Adipocyte (in vitro differentiated cells): ENCODE data around the gene TENM3.
A peak's percentile ranks its signal among the peaks of the same experiment; 100 is the strongest.
"Not testable (repeated sequence)": the region's sequence is repeated elsewhere in the genome, so short reads cannot be mapped to it uniquely, and the experiment has no call there.

ENCODE experiments used
- DNase-seq: peaks from one replicate; pipeline ENCODE4 v3.0.0-alpha.2; 2015; ENCODE audit warnings: low read depth
- H3K27me3 ChIP-seq: replicated peaks from 2 replicates; pipeline ENCODE4 v1.7.0; 2013; ENCODE audit warnings: mild to moderate bottlenecking, low read length, moderate library complexity; ENCODE audit not compliant: control insufficient read depth, insufficient read depth
- H3K36me3 ChIP-seq: 2 replicates; pipeline ENCODE4 v1.7.0; 2013; ENCODE audit warnings: low read length, mild to moderate bottlenecking, moderate library complexity; ENCODE audit not compliant: control insufficient read depth, insufficient read depth, severe bottlenecking
- H3K4me1 ChIP-seq: 2 replicates; pipeline ENCODE4 v1.7.0; 2013; ENCODE audit warnings: mild to moderate bottlenecking, low read length, moderate library complexity; ENCODE audit not compliant: control insufficient read depth, insufficient read depth
- H3K4me3 ChIP-seq: 2 replicates; pipeline ENCODE4 v1.7.0; 2013; ENCODE audit warnings: mild to moderate bottlenecking, low read length, moderate library complexity
- H3K9ac ChIP-seq: 2 replicates; pipeline ENCODE4 v1.7.0; 2013; ENCODE audit warnings: mild to moderate bottlenecking, low read length, moderate library complexity
- H3K9me3 ChIP-seq: 2 replicates; pipeline ENCODE4 v1.7.0; 2013; ENCODE audit warnings: mild to moderate bottlenecking, low read length, moderate library complexity; ENCODE audit not compliant: control insufficient read depth

TENM3 gene

GRCh38 chr4:182242260-182242659 lies 942 bp upstream of the TENM3 start:
- H3K36me3 ChIP-seq, H3K4me3 ChIP-seq, H3K9me3 ChIP-seq, H3K27me3 ChIP-seq, DNase-seq, H3K9ac ChIP-seq: not testable (repeated sequence)
- H3K4me1 ChIP-seq: peaks cover 47% of the 10 kb centered on the region

- Histone ChIP-seq H3K27me3 (no peaks in the 10 kb centered on the region), H3K9me3 (no peaks in the 10 kb centered on the region), H3K9ac (no peak overlapping the region), H3K4me1 (peaks cover 45% of the 10 kb centered on the region), H3K4me3 (no peak overlapping the region), H3K36me3 (no peaks in the 10 kb centered on the region)
- peak; percentile 21 for DNase-seq
Measured at GRCh38 chr4:182242787-182243186, 415 bp upstream of the TENM3 start.

GRCh38 chr4:182245041-182245440 lies 1.8 kb downstream of the TENM3 start:
- no peaks in the 10 kb centered on the region for H3K27me3 ChIP-seq
- peaks cover 28% of the 10 kb centered on the region for H3K4me1 ChIP-seq
- no peaks in the 10 kb centered on the region for H3K9me3 ChIP-seq
- no peaks in the 10 kb centered on the region for H3K36me3 ChIP-seq
- DNase-seq: no peak
- no peak overlapping the region for H3K4me3 ChIP-seq
- no peak overlapping the region for H3K9ac ChIP-seq

GRCh38 chr4:182245541-182246215 lies 2.5 kb downstream of the TENM3 start:
- Histone ChIP-seq H3K27me3 (no peaks in the 10 kb centered on the region), H3K4me1 (peaks cover 22% of the 10 kb centered on the region), H3K9ac (peak overlapping the region; percentile 11), H3K4me3 (no peak overlapping the region), H3K36me3 (no peaks in the 10 kb centered on the region), H3K9me3 (no peaks in the 10 kb centered on the region)
- no peak for DNase-seq

GRCh38 chr4:182246401-182247205 lies 3.4 kb downstream of the TENM3 start:
- peaks cover 17% of the 10 kb centered on the region for H3K4me1 ChIP-seq
- no peaks in the 10 kb centered on the region for H3K9me3 ChIP-seq

GRCh38 chr4:182248295-182248694 lies 5.1 kb downstream of the TENM3 start:
- Histone ChIP-seq H3K4me1 (peaks cover 17% of the 10 kb centered on the region), H3K4me3 (no peak overlapping the region), H3K27me3 (no peaks in the 10 kb centered on the region), H3K9me3 (no peaks in the 10 kb centered on the region), H3K36me3 (no peaks in the 10 kb centered on the region), H3K9ac (no peak overlapping the region)
- DNase-seq: no peak

More at GRCh38 chr4:182246401-182247205, 3.4 kb downstream of the TENM3 start:
- Histone ChIP-seq H3K9ac (no peak overlapping the region), H3K4me3 (no peak overlapping the region), H3K36me3 (no peaks in the 10 kb centered on the region), H3K27me3 (no peaks in the 10 kb centered on the region)
- DNase-seq: no peak

GRCh38 chr4:182250446-182250845 lies 7.2 kb downstream of the TENM3 start:
- H3K4me1 ChIP-seq: peaks cover 11% of the 10 kb centered on the region
- H3K9me3 ChIP-seq: no peaks in the 10 kb centered on the region
- H3K9ac ChIP-seq: no peak overlapping the region
- no peak overlapping the region for H3K4me3 ChIP-seq
- H3K27me3 ChIP-seq: no peaks in the 10 kb centered on the region
- DNase-seq: no peak
- H3K36me3 ChIP-seq: no peaks in the 10 kb centered on the region

GRCh38 chr4:182251116-182251515 lies 7.9 kb downstream of the TENM3 start:
- Histone ChIP-seq H3K9me3 (no peaks in the 10 kb centered on the region), H3K9ac (no peak overlapping the region), H3K27me3 (no peaks in the 10 kb centered on the region), H3K36me3 (no peaks in the 10 kb centered on the region), H3K4me3 (no peak overlapping the region), H3K4me1 (peaks cover 4% of the 10 kb centered on the region)
- no peak for DNase-seq

GRCh38 chr4:182252220-182252619 lies 9.0 kb downstream of the TENM3 start:
- Histone ChIP-seq H3K9me3 (no peaks in the 10 kb centered on the region), H3K4me1 (no peaks in the 10 kb centered on the region), H3K27me3 (no peaks in the 10 kb centered on the region), H3K9ac (no peak overlapping the region), H3K4me3 (no peak overlapping the region), H3K36me3 (no peaks in the 10 kb centered on the region)
- no peak for DNase-seq

GRCh38 chr4:182254026-182254780 lies 11.0 kb downstream of the TENM3 start:
- no peak for DNase-seq
- no peaks in the 10 kb centered on the region for H3K27me3 ChIP-seq
- H3K9ac ChIP-seq: no peak overlapping the region
- no peaks in the 10 kb centered on the region for H3K4me1 ChIP-seq
- H3K9me3 ChIP-seq: no peaks in the 10 kb centered on the region
- H3K36me3 ChIP-seq: no peaks in the 10 kb centered on the region
- no peak overlapping the region for H3K4me3 ChIP-seq
